HepG2 (cell line): ENCODE measurements around the gene KCNJ6. TPM values are rescaled to one million over a fixed set of nuclear protein-coding genes. Genes with fewer than 3 reads are reported as not detected.

Experiments used
- ATAC-seq: fragments of 200-7000 bp; cut with Tn5 transposase; 3 replicates; pipeline ENCODE4 v1.9.1; 2020; ENCODE audit warnings: mild to moderate bottlenecking, moderate library complexity
- BruUV-seq: library from RNA; stranded (reverse); fragments of 400-500 nt; replicated peaks from 2 replicates; lab custom pipeline; 2021; lab: Mats Ljungman, UMichigan
- CTCF ChIA-PET: fragments of 300-600 bp; formaldehyde crosslinking; extraction: SDS; loops from one replicate; lab custom pipeline; 2021; ENCODE audit warnings: low total read pairs, inconsistent platforms, low intra/inter-chr PET ratio; lab: Yijun Ruan, JAX
- POLR2A ChIA-PET: fragments of 350-600 bp; sonication (Branson Sonifier 250); formaldehyde crosslinking; loops from one replicate; lab custom pipeline; 2020; ENCODE audit warnings: antibody characterized with exemption, inconsistent platforms; lab: Yijun Ruan, JAX
- DNase-seq: peaks from one replicate; pipeline ENCODE4 v3.0.0-alpha.2; 2015; ENCODE audit warnings: low spot score
- FAIRE-seq: peaks from 3 replicates; lab custom pipeline; 2011; peaks lifted over from hg19 to GRCh38; lab: Jason Lieb, UNC
- H2AFZ ChIP-seq: one replicate; pipeline ENCODE4 v1.6.1; 2011; ENCODE audit warnings: low read length, inconsistent platforms
- H3K27ac ChIP-seq: fragments of 300-600 bp; 3 replicates; pipeline ENCODE4 v1.8.0; 2011; ENCODE audit warnings: mixed run types, mild to moderate bottlenecking, mixed read lengths, low read length, inconsistent platforms; ENCODE audit not compliant: insufficient read depth; ENCODE audit errors: extremely low read length
- H3K27me3 ChIP-seq, 2 experiments: fragments of 200-600 bp in 1 of 2; 2 replicates in 1 of 2; 3 replicates in 1 of 2; pipeline versions ENCODE4 v1.6.0 to v1.8.0; 2011; ENCODE audit warnings: low read length in 2 of 2, mild to moderate bottlenecking in 2 of 2, moderate library complexity in 2 of 2, inconsistent platforms in 1 of 2; ENCODE audit not compliant: insufficient read depth in 2 of 2, control insufficient read depth in 1 of 2
- H3K36me3 ChIP-seq, 2 experiments: fragments of 200-600 bp in 1 of 2; replicated peaks in 1 of 2; 2 replicates in 1 of 2; 3 replicates in 1 of 2; pipeline versions ENCODE4 v1.5.1 to v1.8.0; 2011; ENCODE audit warnings: low read length in 2 of 2, inconsistent platforms in 1 of 2; ENCODE audit not compliant: insufficient read depth in 2 of 2, control insufficient read depth in 1 of 2
- H3K4me1 ChIP-seq: 2 replicates; pipeline ENCODE4 v1.5.1; 2012; ENCODE audit warnings: low read length, inconsistent platforms; ENCODE audit not compliant: insufficient read depth
- H3K4me2 ChIP-seq: 2 replicates; pipeline ENCODE4 v1.6.0; 2011; ENCODE audit warnings: low read depth, low read length, inconsistent platforms
- H3K4me3 ChIP-seq, 3 experiments: fragments of 200-600 bp in 1 of 3; sonication (generic), shearing (Covaris generic) in 1 of 3; replicated peaks in 1 of 3; 2 replicates each; pipeline ENCODE4 v1.5.1; 2011 to 2016; ENCODE audit warnings: low read length in 3 of 3, inconsistent platforms in 2 of 3, low read depth in 2 of 3, mild to moderate bottlenecking in 2 of 3, control low read depth in 1 of 3, mixed read lengths in 1 of 3; ENCODE audit not compliant: insufficient read depth in 1 of 3
- H3K79me2 ChIP-seq: one replicate; pipeline ENCODE4 v1.6.1; 2011; ENCODE audit warnings: low read length, inconsistent platforms; ENCODE audit not compliant: insufficient read depth
- H3K9ac ChIP-seq: 2 replicates; pipeline ENCODE4 v1.6.0; 2011; ENCODE audit warnings: mild to moderate bottlenecking, low read depth, low read length, inconsistent platforms; ENCODE audit not compliant: insufficient read depth
- H3K9me3 ChIP-seq: 2 replicates; pipeline ENCODE4 v1.5.1; 2012; ENCODE audit warnings: mild to moderate bottlenecking, low read length
- H4K20me1 ChIP-seq: 2 replicates; pipeline ENCODE4 v1.6.0; 2011; ENCODE audit warnings: inconsistent platforms, mild to moderate bottlenecking, low read length, moderate library complexity; ENCODE audit not compliant: insufficient read depth
- PAWR ChIP-seq: sonication (generic); formaldehyde crosslinking; IDR thresholded peaks from 2 replicates; pipeline ENCODE4 v1.4.0; 2020; ENCODE audit warnings: missing genetic modification reagents, mild to moderate bottlenecking, borderline replicate concordance
- SMC3 ChIP-seq: IDR thresholded peaks from 2 replicates; pipeline ENCODE4 v1.6.1; 2011; ENCODE audit warnings: low read length, improper control_type of control experiment
- STAG1 ChIP-seq: sonication (generic); formaldehyde crosslinking; IDR thresholded peaks from 2 replicates; pipeline ENCODE4 v1.4.0; 2020; ENCODE audit warnings: missing genetic modification reagents
- ZMAT3 ChIP-seq: sonication (generic); formaldehyde crosslinking; conservative IDR thresholded peaks from 2 replicates; pipeline ENCODE4 v1.7.0; 2021; ENCODE audit warnings: missing genetic modification reagents
- ZMYM2 ChIP-seq: sonication (generic); formaldehyde crosslinking; IDR thresholded peaks from 2 replicates; pipeline ENCODE4 v1.8.0; 2022; ENCODE audit warnings: mild to moderate bottlenecking, missing genetic modification reagents
- ZNF549 ChIP-seq: sonication (generic); formaldehyde crosslinking; IDR thresholded peaks from 2 replicates; pipeline ENCODE4 v1.5.0; 2020; ENCODE audit warnings: missing genetic modification reagents
- WGBS: methylation state at CpG from one replicate; pipeline ENCODE4 v1.1.6; 2017; ENCODE audit warnings: low lambda C conversion rate; 5-methylcytosine and 5-hydroxymethylcytosine counted together
- in situ Hi-C: cut with HindIII; loops from 2 replicates; pipeline ENCODE4 v1.10.0; 2017; ENCODE audit warnings: low pct_unique_long_range_greater_than_20kb; ENCODE audit not compliant: extremely low pct_ligation_motif_present
- intact Hi-C: fragments of 100-400 bp; cut with micrococcal nuclease; formaldehyde crosslinking; loops from one replicate; pipeline ENCODE4 v1.10.0; 2022; ENCODE audit not compliant: unreplicated experiment
- polyA plus RNA-seq, 8 experiments: library from polyadenylated mRNA; depleted of rRNA in 3 of 8; stranded (reverse) in 7 of 8; unstranded in 1 of 8; fragments of >200 nt; fragmentation: Illumina TruSeq in 4 of 8; extraction: Trizol in 4 of 8; gene quantifications; 2 replicates each; pipeline versions ENCODE4 v1.2.1 to v1.2.3, GENCODE V29; 2011 to 2016; ENCODE audit warnings: low read depth in 4 of 8, missing spikeins in 1 of 8, mixed read lengths in 1 of 8; ENCODE audit not compliant: insufficient read depth in 1 of 8
- total RNA-seq, 5 experiments: library from RNA; depleted of rRNA; stranded (reverse); fragments of >200 nt; fragmentation: Illumina TruSeq; extraction: Trizol; gene quantifications; 2 replicates each; pipeline ENCODE4 v1.2.3, GENCODE V29; 2016; ENCODE audit warnings: low read depth in 1 of 5
- TF ChIP-seq, protein P1 (sequence below): sonication (generic); formaldehyde crosslinking; IDR thresholded peaks from 2 replicates; pipeline ENCODE4 v1.5.0; 2020; ENCODE audit warnings: mild to moderate bottlenecking, missing genetic modification reagents, moderate library complexity
- TF ChIP-seq, protein P2 (sequence below): sonication (generic); formaldehyde crosslinking; IDR thresholded peaks from 2 replicates; pipeline ENCODE4 v1.8.1; 2023; ENCODE audit warnings: missing genetic modification reagents, inconsistent platforms, borderline replicate concordance

The KCNJ6 gene
- total and polyA plus RNA-seq, 2 of the 13 experiments (the other 11 are each of a cell fraction or from before 2014, with no cell fraction given) = not detected

GRCh38 chr21:37700641-37701202 is 215.5 kb downstream of the KCNJ6 start:
- in situ Hi-C loops (loop anchor here (25.0 kb wide), 1 partner anchor 662 kb away; no protein-coding TSS in a partner anchor), intact Hi-C loops (no loop called here)
- peak; percentile 48 for DNase-seq
- H3K4me1 ChIP-seq = no peaks in the 10 kb centered on the region
- H3K9me3 ChIP-seq = no peaks in the 10 kb centered on the region
- no peak overlapping the region for H3K27ac ChIP-seq
- ChIA-PET CTCF (interaction anchor here (0.7 kb wide), 1 partner anchor 426 kb away, joined by 3 read pairs; no protein-coding TSS in a partner anchor), POLR2A (no interaction called here)
- H3K4me2 ChIP-seq = no peak overlapping the region
- H3K9ac ChIP-seq = no peak overlapping the region
- FAIRE-seq = peak; percentile 15
- H2AFZ ChIP-seq = no peak overlapping the region
- no TSS peak for BruUV-seq
- H3K36me3 ChIP-seq = no peaks in the 10 kb centered on the region
- H4K20me1 ChIP-seq = no peaks in the 10 kb centered on the region
- H3K4me3 ChIP-seq = no peak overlapping the region
- peak; percentile 96 for ATAC-seq
- no peaks in the 10 kb centered on the region for H3K79me2 ChIP-seq
- WGBS = 6% methylated on average over 5 of the region's 6 CpGs
- H3K27me3 ChIP-seq = no peaks in the 10 kb centered on the region
- TF ChIP-seq, protein P1, sequence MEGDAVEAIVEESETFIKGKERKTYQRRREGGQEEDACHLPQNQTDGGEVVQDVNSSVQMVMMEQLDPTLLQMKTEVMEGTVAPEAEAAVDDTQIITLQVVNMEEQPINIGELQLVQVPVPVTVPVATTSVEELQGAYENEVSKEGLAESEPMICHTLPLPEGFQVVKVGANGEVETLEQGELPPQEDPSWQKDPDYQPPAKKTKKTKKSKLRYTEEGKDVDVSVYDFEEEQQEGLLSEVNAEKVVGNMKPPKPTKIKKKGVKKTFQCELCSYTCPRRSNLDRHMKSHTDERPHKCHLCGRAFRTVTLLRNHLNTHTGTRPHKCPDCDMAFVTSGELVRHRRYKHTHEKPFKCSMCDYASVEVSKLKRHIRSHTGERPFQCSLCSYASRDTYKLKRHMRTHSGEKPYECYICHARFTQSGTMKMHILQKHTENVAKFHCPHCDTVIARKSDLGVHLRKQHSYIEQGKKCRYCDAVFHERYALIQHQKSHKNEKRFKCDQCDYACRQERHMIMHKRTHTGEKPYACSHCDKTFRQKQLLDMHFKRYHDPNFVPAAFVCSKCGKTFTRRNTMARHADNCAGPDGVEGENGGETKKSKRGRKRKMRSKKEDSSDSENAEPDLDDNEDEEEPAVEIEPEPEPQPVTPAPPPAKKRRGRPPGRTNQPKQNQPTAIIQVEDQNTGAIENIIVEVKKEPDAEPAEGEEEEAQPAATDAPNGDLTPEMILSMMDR (CRISPR knock-in tag) = peak; percentile 59
- TF ChIP-seq SMC3 = peak; percentile 25; the same call in 1 of the 2 replicates
- TF ChIP-seq, protein P2, sequence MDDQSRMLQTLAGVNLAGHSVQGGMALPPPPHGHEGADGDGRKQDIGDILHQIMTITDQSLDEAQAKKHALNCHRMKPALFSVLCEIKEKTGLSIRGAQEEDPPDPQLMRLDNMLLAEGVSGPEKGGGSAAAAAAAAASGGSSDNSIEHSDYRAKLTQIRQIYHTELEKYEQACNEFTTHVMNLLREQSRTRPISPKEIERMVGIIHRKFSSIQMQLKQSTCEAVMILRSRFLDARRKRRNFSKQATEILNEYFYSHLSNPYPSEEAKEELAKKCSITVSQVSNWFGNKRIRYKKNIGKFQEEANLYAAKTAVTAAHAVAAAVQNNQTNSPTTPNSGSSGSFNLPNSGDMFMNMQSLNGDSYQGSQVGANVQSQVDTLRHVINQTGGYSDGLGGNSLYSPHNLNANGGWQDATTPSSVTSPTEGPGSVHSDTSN (CRISPR knock-in tag) = no peak
- TF ChIP-seq ZMAT3 (CRISPR knock-in tag) = no peak
- no peak for TF ChIP-seq ZNF549 (CRISPR knock-in tag)
- TF ChIP-seq STAG1 (CRISPR knock-in tag) = peak; percentile 46
- no peak for TF ChIP-seq PAWR (CRISPR knock-in tag)
- no peak for TF ChIP-seq ZMYM2 (CRISPR knock-in tag)
